T follicular helper cell (primary cell): ENCODE data around the gene LEP.

ENCODE experiments used
- DNase-seq: peaks from one replicate; pipeline ENCODE4 v3.0.0-alpha.2; 2020; ENCODE audit warnings: low read depth

Gene LEP

DNA sequence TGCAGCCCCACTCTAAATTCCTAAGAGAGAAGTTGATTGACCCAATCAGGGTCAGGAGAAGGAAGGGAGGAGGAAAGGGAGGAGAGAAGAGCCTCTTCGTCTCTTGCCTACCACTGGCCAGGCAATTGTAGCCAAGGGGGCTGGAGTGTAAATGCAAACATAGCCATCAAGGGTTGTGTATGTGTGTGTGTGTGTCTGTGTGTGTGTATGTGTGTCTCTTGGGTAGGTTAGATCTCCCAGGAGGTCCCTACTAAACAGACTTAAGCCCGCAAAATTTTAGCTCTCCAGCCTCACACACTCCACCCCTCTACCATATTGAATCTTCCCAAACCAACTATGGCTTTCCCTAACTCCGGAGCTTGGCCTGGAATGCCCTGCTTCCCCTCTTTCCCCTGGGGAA is 3.8 kb downstream of the LEP start:
- no peak for DNase-seq

- no peak for DNase-seq
Observed at GRCh38 chr7:128247108-128247507, 6.0 kb downstream of the LEP start.

- no peak for DNase-seq
Observed at GRCh38 chr7:128247640-128248194, 6.6 kb downstream of the LEP start.

DNA sequence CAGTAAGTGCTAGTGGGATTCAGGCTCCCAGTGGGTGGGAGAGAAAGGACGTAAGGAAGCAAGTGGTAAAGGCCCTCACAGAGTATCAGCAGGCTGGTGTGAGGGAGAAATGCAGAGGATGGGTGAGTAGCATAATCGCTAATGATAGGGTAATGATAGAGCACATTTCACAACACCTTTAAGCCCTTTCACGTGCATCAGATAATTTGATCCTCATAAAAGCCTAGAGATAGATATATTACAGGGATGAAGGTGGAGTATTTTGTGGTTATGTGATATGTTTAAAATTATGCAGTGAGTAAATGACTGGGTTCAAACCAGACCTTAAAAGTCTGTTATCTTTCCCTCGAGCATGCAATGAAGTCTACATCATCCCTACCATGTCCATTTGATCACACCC is 10.3 kb downstream of the LEP start:
- no peak for DNase-seq

DNA sequence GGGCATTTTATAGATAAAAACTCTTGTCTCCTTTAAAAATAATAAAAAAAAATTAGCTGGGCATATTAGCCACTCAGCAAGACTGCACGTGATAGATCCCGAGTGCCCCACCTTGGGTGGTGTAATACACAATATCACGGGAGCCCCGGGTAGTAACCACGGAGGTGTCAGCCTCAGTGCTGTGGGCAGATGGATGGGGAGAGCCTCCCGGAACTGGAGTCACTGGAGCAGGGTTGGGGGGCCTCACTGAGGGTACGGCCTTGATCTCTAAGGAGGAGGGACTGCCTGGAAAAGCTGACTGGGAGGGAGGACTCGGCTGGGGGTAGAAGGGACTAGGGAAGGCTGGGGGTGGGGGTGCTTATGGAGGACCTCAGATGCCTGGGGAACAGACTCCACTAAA is 12.6 kb downstream of the LEP start:
- no peak for DNase-seq

GRCh38 chr7:128254470-128254869 is 13.4 kb downstream of the LEP start:
- no peak for DNase-seq

GRCh38 chr7:128255271-128255670 is 14.2 kb downstream of the LEP start:
- DNase-seq: no peak

- no peak for DNase-seq
Observed at GRCh38 chr7:128257458-128257857, 16.4 kb downstream of the LEP start.

DNA sequence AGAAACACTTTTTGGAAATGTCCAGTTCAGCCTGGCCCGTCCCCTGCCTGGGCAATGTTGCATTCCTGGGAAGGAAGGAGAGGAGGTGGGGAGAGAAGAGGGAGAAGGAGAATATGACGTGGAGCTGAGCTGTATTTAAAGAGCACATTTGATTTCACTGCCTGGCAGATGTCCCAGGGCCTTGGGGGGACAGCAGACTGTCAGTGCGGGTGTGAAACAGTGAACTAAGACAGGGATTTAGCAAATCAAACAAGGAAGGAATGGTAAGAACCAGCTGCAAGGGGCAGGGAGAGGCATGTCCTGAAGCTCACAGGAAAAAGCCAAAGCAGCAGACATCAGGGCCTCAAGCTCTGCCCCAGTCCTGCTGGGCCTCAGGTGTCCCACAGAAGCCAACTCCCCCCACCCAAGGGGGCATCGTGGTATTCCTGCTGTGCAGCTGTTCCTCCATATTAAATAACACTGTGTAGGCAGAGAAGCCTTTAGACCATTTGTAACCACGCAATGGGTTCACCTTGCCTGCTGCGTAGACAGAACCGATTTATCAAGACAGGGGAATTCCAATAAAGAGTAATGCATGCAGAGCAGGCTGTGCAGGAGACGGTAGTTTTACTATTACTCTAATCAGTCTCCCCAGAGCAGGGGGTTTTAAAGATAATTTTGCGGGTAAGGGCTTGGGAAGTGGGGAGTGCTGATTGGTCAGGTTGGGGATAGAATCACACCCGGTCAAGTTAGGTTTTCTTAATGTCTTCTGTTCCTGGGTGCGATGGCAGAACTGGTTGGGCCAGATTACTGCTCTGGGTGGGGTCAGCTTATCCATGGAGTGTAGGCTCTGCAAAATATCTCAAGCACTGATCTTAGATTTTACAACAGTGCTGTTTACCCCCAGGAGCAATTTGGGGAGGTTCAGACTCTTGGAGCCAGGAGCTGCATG is 18.3 kb downstream of the LEP start:
- no peak for DNase-seq

- DNase-seq: no peak
Observed at GRCh38 chr7:128260069-128260795, 19.2 kb downstream of the LEP start.

- DNase-seq: no peak
Observed at GRCh38 chr7:128262273-128263028, 21.4 kb downstream of the LEP start.

DNA sequence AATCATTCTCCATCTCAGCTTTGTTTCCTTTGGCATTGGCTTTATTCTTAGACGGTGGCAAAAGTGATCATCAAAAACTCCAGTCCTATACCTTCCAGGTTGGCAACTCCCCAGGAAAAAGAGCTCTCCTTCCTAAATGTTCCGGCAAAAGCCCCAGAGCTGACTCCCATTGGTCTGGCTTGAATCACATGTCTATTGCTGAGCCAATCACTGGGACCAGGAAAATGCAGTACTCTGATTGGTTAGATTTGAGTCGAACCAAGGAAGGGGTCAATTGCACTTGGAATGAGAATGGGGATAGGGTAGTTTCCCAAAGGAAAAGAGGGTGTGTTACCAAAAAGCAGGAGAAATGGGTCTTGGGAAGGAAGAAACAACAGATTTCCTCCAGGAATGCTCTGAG is 22.3 kb downstream of the LEP start:
- no peak for DNase-seq

DNA sequence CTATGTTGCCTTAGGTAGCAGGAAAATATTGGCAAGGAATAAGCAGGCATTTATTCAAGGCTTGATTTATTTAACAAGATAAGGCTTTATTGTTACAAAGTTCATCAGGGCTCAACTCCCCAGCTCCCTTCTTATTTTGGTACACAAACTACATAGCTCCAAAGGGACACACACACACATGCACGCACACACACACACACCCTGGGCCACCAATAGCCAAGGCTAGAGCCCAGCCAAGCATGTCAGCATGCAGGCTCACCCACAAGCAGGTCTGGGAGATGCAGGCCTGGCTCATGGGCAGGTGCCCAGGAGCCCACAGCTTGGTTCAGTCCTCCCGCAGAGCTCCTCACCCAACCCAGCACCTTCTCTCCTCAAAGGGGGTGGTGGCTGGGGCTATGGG is 23.4 kb downstream of the LEP start:
- no peak for DNase-seq

GRCh38 chr7:128265156-128265905 is 24.3 kb downstream of the LEP start:
- no peak for DNase-seq

DNA sequence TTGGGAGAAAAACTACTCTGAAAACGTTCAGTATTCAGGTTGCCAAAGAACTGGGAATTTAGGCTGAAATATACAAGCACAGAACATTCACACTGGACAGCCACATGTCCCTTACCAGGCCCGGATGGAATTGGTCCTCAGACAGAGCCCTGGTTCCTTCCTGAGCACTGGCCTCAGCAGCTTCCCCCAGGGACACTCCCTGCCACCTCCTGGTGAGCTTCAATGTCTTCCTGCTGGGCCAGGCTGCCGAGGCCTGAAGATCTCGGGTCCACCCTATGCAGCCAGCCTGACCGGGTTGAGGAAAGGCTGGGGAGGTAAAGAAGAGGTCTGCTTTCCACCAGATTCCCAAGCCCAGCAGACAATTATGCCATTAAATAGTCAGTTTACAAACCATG is 24.8 kb downstream of the LEP start:
- no peak for DNase-seq

- no peak for DNase-seq
Observed at GRCh38 chr7:128266529-128266882, 25.4 kb downstream of the LEP start.

GRCh38 chr7:128266883-128267594 is 26.0 kb downstream of the LEP start:
- no peak for DNase-seq

DNA sequence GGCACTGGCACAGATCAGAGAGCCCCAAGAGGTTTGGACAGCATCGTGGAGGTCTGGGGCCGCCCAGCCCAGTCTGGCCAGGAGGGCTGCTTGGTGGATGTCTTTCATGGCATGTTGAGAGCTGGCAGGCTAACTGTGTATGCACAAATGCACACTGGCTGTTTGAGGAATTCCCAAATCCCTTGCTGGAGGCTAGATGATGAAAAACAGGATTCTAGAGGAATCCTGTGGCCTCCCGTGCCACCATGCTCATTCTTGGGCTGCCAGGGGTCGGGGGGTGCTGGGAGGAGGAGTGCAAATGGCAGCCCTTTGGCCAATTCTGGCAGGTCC is 26.5 kb downstream of the LEP start:
- no peak for DNase-seq

DNA sequence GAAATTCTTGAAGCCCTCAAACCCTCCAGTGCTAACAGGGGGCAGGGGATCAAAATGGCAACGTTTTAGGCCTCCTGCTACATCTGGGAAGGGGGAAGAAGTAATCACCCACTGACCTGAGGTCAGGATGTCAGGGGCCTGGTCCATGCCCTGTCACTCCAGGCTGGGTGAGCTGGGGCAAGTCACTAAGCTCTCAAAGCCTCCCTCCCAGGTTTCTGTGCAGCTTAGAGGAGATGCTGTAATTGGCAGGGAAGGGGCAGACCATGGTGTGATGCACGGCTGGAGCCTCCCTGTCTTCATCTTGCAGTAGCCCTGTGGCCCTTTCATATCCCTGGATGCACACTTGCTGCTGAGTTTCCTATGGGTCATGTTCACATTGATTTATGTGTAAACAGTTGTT is 27.2 kb downstream of the LEP start:
- no peak for DNase-seq

- no peak for DNase-seq
Observed at GRCh38 chr7:128270826-128271272, 29.8 kb downstream of the LEP start.

GRCh38 chr7:128271471-128271941 is 30.4 kb downstream of the LEP start:
- no peak for DNase-seq
